B cell (primary cell): ENCODE data around the gene MYMX. TPM values are rescaled to one million over a fixed set of nuclear protein-coding genes. Genes with fewer than 3 reads are reported as not detected.

Source experiments
- ATAC-seq: fragments of 200-7000 bp; cut with Tn5 transposase; one replicate; pipeline ENCODE4 v1.10.0; 2021; ENCODE audit warnings: low read depth, mild to moderate bottlenecking, moderate number of reproducible peaks, moderate library complexity
- CTCF ChIA-PET: fragments of 350-600 bp; sonication (Branson Sonifier 250); formaldehyde crosslinking; loops from one replicate; lab custom pipeline; 2021; ENCODE audit warnings: antibody characterized with exemption, inconsistent platforms; lab: Charles Lee
- POLR2A ChIA-PET: fragments of 350-600 bp; sonication (Branson Sonifier 250); formaldehyde crosslinking; loops from one replicate; lab custom pipeline; 2021; ENCODE audit warnings: antibody characterized with exemption; lab: Charles Lee
- DNase-seq: peaks from one replicate; pipeline ENCODE4 v3.0.0; 2013
- H2AFZ ChIP-seq: 2 replicates; pipeline ENCODE4 v1.6.1; 2012; ENCODE audit warnings: mild to moderate bottlenecking, low read depth, low read length; ENCODE audit not compliant: insufficient read depth, poor library complexity, severe bottlenecking
- H3K27ac ChIP-seq, 2 donors: 1 replicate in 1 of 2; 2 replicates in 1 of 2; pipeline ENCODE4 v1.5.1; 2012 to 2013; ENCODE audit warnings: low read length in 2 of 2, mild to moderate bottlenecking in 2 of 2, moderate library complexity in 1 of 2
- H3K27me3 ChIP-seq, 4 experiments: fragments of 200-600 bp in 1 of 4; sonication (generic) in 1 of 4; replicated peaks in 1 of 4; 1 replicate in 2 of 4; 2 replicates in 2 of 4; pipeline versions ENCODE4 v1.6.1 to v1.7.0; 2013 to 2016; ENCODE audit warnings: low read length in 3 of 4, mild to moderate bottlenecking in 2 of 4, mixed read lengths in 1 of 4, moderate library complexity in 1 of 4; ENCODE audit not compliant: insufficient read depth in 4 of 4, control insufficient read depth in 3 of 4; ENCODE audit errors: control extremely low read depth in 1 of 4
- H3K36me3 ChIP-seq, 2 experiments: replicated peaks in 1 of 2; 1 replicate in 1 of 2; 2 replicates in 1 of 2; pipeline versions ENCODE4 v1.6.1 to v1.7.1; 2013; ENCODE audit warnings: low read length in 1 of 2; ENCODE audit not compliant: insufficient read depth in 2 of 2, control insufficient read depth in 1 of 2; ENCODE audit errors: control extremely low read depth in 1 of 2, extremely low read depth in 1 of 2
- H3K4me1 ChIP-seq, 2 donors: fragments of 200-600 bp in 1 of 2; sonication (generic) in 1 of 2; 1 replicate in 1 of 2; 2 replicates in 1 of 2; pipeline versions ENCODE4 v1.5.1 to v1.6.1; 2013 to 2017; ENCODE audit warnings: low read length in 2 of 2; ENCODE audit not compliant: control insufficient read depth in 2 of 2, insufficient read depth in 2 of 2
- H3K4me2 ChIP-seq: replicated peaks from 2 replicates; pipeline ENCODE3; 2012; ENCODE audit warnings: mild to moderate bottlenecking, low read depth, low read length; ENCODE audit not compliant: poor library complexity, severe bottlenecking
- H3K4me3 ChIP-seq, 5 experiments: fragments of 200-600 bp in 1 of 5; sonication (generic) in 1 of 5; 1 replicate in 3 of 5; 2 replicates in 2 of 5; pipeline versions ENCODE4 v1.5.1 to v1.7.0; 2011 to 2016; ENCODE audit warnings: low read length in 4 of 5, mild to moderate bottlenecking in 4 of 5, low read depth in 2 of 5, control low read depth in 1 of 5, moderate library complexity in 1 of 5; ENCODE audit not compliant: insufficient read depth in 1 of 5; ENCODE audit errors: control extremely low read depth in 1 of 5, extremely low read depth in 1 of 5
- H3K79me2 ChIP-seq: fragments of 200-600 bp; sonication (generic); one replicate; pipeline ENCODE4 v1.6.0; 2016; ENCODE audit warnings: low read length; ENCODE audit not compliant: control insufficient read depth, insufficient read depth
- H3K9ac ChIP-seq: fragments of 200-600 bp; sonication (generic); 2 replicates; pipeline ENCODE4 v1.6.1; 2017; ENCODE audit warnings: mild to moderate bottlenecking, low read length, moderate library complexity
- H3K9me3 ChIP-seq, 3 donors: one replicate each; pipeline versions ENCODE4 v1.6.1 to v1.7.1; 2013; ENCODE audit warnings: low read length in 2 of 3; ENCODE audit not compliant: control insufficient read depth in 2 of 3, insufficient read depth in 1 of 3; ENCODE audit errors: control extremely low read depth in 1 of 3
- H4K20me1 ChIP-seq: 2 replicates; pipeline ENCODE4 v1.6.0; 2012; ENCODE audit warnings: mild to moderate bottlenecking, low read length; ENCODE audit not compliant: insufficient read depth, control insufficient read depth, poor library complexity, severe bottlenecking
- H3K27ac Mint-ChIP-seq: one replicate; pipeline ENCODE4 v1.8.0; 2021; ENCODE audit warnings: mixed read lengths
- H3K27me3 Mint-ChIP-seq: one replicate; pipeline ENCODE4 v1.8.0; 2021; ENCODE audit warnings: mixed read lengths
- H3K4me1 Mint-ChIP-seq: one replicate; pipeline ENCODE4 v1.8.0; 2021; ENCODE audit warnings: mixed read lengths
- H3K4me3 Mint-ChIP-seq: one replicate; pipeline ENCODE4 v1.8.0; 2021; ENCODE audit warnings: mixed read lengths
- H3K9me3 Mint-ChIP-seq: one replicate; pipeline ENCODE4 v1.8.0; 2022; ENCODE audit warnings: mixed read lengths; ENCODE audit not compliant: insufficient read depth
- CTCF ChIP-seq: fragments of 200-600 bp; IDR thresholded peaks from one replicate; pipeline ENCODE4 v1.8.0; 2022; ENCODE audit warnings: antibody characterized with exemption, mild to moderate bottlenecking
- EZH2 ChIP-seq: IDR thresholded peaks from 2 replicates; pipeline ENCODE4 v1.6.1; 2012; ENCODE audit warnings: borderline replicate concordance, low read depth, mild to moderate bottlenecking, moderate library complexity, low read length; ENCODE audit not compliant: insufficient read depth, poor library complexity, severe bottlenecking
- WGBS: methylation state at CpG from one replicate; pipeline ENCODE4 v1.1.5; 2013; ENCODE audit warnings: missing lambda C conversion rate; ENCODE audit not compliant: insufficient coverage; 5-methylcytosine and 5-hydroxymethylcytosine counted together
- intact Hi-C: fragments of 100-400 bp; cut with micrococcal nuclease; formaldehyde crosslinking; loops from one replicate; pipeline ENCODE4 v1.10.0; 2022
- polyA plus RNA-seq: library from polyadenylated mRNA; depleted of rRNA; stranded (reverse); fragments of >200 nt; gene quantifications from 2 replicates; pipeline ENCODE4 v1.2.3, GENCODE V29; 2012
- total RNA-seq, 2 donors: library from RNA; stranded (reverse); fragments of 120-200 nt in 1 of 2; gene quantifications; 1 replicate in 1 of 2; 2 replicates in 1 of 2; pipeline versions ENCODE4 v1.2.3 to v1.2.4, GENCODE V29; 2013 to 2022

MYMX gene
- total and polyA plus RNA-seq, 2 donors (not counting 1 experiment from before 2014, with no cell fraction given) = not detected

GRCh38 chr6:44255105-44255808 is 38.5 kb downstream of the MYMX start:
- Histone ChIP-seq H3K27me3 (no peaks in the 10 kb centered on the region), H3K4me1 (peaks cover 38 to 61% of the 10 kb centered on the region in 2 donors), H3K9ac (no peak overlapping the region), H3K4me3 (no peak overlapping the region), H3K79me2 (peaks cover 13% of the 10 kb centered on the region), H3K4me2 (peak overlapping the region; percentile 97), H4K20me1 (peaks cover 54% of the 10 kb centered on the region), H3K9me3 (no peaks in the 10 kb centered on the region), H3K27ac (peak overlapping the region in 1 of 2 donors; percentile 98), H2AFZ (no peak overlapping the region), H3K36me3 (peaks cover 9 to 75% of the 10 kb centered on the region in 2 experiments)
- ATAC-seq = no peak
- intact Hi-C loops = loop anchor here (5.0 kb wide), 1 partner anchor 628 kb away; the partner anchor contains the start of gene GTPBP2
- peaks cover 78% of the 10 kb centered on the region for H3K4me1 Mint-ChIP-seq
- CTCF ChIA-PET = interaction anchor here (1.0 to 5.0 kb wide), 8 partner anchors 10 to 157 kb away, joined by 3 to 68 read pairs (median 7); partner anchors contain the start of genes HSP90AB1, NFKBIE and SLC29A1
- H3K27me3 Mint-ChIP-seq = no peaks in the 10 kb centered on the region
- TF ChIP-seq EZH2 (no peak), CTCF (no peak)
- no peak for DNase-seq
- POLR2A ChIA-PET = interaction anchor here (1.6 to 4.3 kb wide), 3 partner anchors 9 to 17 kb away, joined by 5 to 87 read pairs (median 13); partner anchors contain the start of gene HSP90AB1
- 84% methylated on average over 14 of the region's 16 CpGs for WGBS
- no peaks in the 10 kb centered on the region for H3K9me3 Mint-ChIP-seq
- peak overlapping the region; percentile 87 for H3K4me3 Mint-ChIP-seq
- peak overlapping the region; percentile 94 for H3K27ac Mint-ChIP-seq
